ENCODE results near the gene BDKRB2.

DNA sequence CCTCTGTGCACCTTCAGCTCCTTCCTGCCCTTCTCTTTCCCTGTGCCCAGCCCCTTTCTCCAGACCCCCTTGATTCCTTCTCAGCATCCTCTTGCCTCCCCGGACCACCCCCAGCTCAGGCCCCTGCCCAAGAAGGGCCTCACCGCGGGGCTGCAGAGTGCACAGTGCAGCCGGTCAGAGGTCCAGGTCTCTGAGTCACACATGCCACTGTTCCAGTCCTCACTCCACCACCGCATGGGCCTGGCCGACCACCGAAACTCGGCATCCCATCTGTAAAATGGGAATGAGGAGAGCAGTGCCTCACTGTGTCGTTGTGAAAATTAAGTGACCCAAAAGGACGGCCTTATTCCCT, 64.7 kb downstream of the BDKRB2 start:
- TF ChIP-seq, protein P1, sequence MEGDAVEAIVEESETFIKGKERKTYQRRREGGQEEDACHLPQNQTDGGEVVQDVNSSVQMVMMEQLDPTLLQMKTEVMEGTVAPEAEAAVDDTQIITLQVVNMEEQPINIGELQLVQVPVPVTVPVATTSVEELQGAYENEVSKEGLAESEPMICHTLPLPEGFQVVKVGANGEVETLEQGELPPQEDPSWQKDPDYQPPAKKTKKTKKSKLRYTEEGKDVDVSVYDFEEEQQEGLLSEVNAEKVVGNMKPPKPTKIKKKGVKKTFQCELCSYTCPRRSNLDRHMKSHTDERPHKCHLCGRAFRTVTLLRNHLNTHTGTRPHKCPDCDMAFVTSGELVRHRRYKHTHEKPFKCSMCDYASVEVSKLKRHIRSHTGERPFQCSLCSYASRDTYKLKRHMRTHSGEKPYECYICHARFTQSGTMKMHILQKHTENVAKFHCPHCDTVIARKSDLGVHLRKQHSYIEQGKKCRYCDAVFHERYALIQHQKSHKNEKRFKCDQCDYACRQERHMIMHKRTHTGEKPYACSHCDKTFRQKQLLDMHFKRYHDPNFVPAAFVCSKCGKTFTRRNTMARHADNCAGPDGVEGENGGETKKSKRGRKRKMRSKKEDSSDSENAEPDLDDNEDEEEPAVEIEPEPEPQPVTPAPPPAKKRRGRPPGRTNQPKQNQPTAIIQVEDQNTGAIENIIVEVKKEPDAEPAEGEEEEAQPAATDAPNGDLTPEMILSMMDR (conservative IDR thresholded peaks at IDR 0.05 in 1 of 2, IDR thresholded peaks at IDR 0.05 in 1 of 2; ENCODE audit: low read depth in 1 of 2, low read length in 2 of 2) = no peak
- no peak for TF ChIP-seq EZH2 (IDR thresholded peaks at IDR 0.05; ENCODE audit: low read length, missing control alignments)
